HUES6 (cell line): ENCODE measurements around the gene TIGD6.

Experiments used
- H3K27ac ChIP-seq: 2 replicates; pipeline ENCODE4 v1.7.0; 2013; ENCODE audit warnings: low read depth, mild to moderate bottlenecking, low read length, inconsistent platforms
- H3K27me3 ChIP-seq: 2 replicates; pipeline ENCODE4 v1.6.1; 2013; ENCODE audit warnings: low read length; ENCODE audit not compliant: control insufficient read depth, insufficient read depth
- H3K36me3 ChIP-seq: 2 replicates; pipeline ENCODE4 v1.6.1; 2013; ENCODE audit warnings: low read length; ENCODE audit not compliant: control insufficient read depth, insufficient read depth
- H3K4me1 ChIP-seq: 2 replicates; pipeline ENCODE4 v1.6.1; 2013; ENCODE audit warnings: low read length; ENCODE audit not compliant: control insufficient read depth, insufficient read depth
- H3K4me3 ChIP-seq: 2 replicates; pipeline ENCODE4 v1.5.1; 2013; ENCODE audit warnings: low read depth, low read length
- H3K9ac ChIP-seq: one replicate; pipeline ENCODE4 v1.6.1; 2013; ENCODE audit warnings: mild to moderate bottlenecking, low read length
- H3K9me3 ChIP-seq: 2 replicates; pipeline ENCODE4 v1.6.1; 2013; ENCODE audit warnings: low read depth, low read length; ENCODE audit not compliant: control insufficient read depth, insufficient read depth

TIGD6 gene

DNA sequence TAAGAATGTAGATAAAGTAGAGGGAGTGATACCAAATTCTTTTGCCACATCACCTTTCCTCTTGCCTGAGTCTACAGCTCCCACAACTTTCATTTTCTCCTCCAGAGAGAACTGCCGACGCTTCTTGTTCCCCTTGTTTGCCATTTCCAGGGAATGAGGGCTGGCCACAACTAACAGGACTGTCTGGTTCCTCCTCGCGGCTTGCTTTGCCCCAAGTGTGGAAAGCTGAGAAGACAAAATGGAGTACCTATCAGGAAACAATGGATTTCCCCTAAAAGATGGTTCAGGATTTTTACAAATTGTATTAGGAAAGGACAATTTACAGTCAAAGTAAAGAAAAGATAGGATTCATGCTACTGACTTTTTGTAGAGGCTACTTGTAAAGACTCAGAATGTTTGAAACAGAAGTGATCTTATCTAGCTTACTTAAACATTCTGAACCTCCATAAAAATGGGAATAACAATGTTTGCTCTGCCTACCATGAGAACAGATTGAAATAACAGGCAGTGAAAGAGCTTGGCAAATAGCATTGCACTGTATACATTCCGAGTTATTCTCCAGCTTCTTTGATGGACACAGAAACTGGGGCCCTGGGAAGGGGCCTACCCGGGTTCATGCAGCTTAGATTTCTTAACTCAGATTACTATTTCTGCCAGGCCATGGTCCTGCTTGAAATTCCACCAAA is 4.1 kb downstream of the TIGD6 start:
- no peak overlapping the region for H3K9ac ChIP-seq
- no peak overlapping the region for H3K27ac ChIP-seq
- peaks cover 7% of the 10 kb centered on the region; the same call in 1 of the 2 replicates for H3K4me1 ChIP-seq
- H3K4me3 ChIP-seq = no peak overlapping the region
- H3K27me3 ChIP-seq = no peaks in the 10 kb centered on the region
- H3K9me3 ChIP-seq = no peaks in the 10 kb centered on the region
- peaks cover 8% of the 10 kb centered on the region; the same call in 1 of the 2 replicates for H3K36me3 ChIP-seq

DNA sequence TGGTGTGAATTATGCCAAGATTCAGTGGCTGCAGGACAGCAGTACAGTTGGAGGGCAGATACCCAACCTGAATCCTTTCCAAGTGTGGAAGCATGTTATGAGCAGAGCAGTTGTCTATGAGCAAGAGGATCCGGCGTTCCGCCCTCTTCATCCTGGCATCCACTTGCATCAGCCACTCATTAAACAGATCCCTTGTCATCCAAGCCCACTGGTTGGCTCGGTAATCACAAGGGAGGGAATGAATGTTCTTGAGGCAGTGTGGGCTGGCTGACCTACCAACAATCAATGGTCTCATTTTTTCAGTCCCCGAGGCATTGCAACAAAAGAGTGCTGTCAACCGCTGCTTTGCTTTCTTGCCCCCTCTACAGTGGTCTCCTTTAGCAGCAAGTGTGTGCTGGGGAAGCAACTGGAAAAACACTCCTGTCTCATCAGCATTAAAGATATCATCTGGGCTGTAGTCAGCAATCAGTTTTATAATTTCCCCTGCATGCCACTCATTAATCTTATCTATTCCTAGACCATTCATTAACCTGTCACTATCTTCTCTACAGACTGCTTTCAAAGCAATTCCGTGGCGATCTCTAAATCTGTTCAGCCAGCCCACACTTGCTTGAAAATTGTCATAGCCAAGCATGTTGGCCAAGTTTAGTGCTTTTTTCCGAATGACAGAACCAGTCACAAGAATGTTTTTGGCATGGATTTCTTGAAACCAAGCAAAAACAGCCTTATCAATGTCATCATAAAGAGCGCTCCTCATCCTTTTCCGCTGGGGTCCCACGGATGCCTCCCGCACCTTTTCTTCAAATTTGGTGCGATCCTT is 4.9 kb downstream of the TIGD6 start:
- peaks cover 7% of the 10 kb centered on the region; the same call in 1 of the 2 replicates for H3K4me1 ChIP-seq
- H3K9ac ChIP-seq = no peak overlapping the region
- no peak overlapping the region for H3K4me3 ChIP-seq
- H3K27ac ChIP-seq = no peak overlapping the region
- H3K9me3 ChIP-seq = no peaks in the 10 kb centered on the region
- no peaks in the 10 kb centered on the region for H3K27me3 ChIP-seq
- H3K36me3 ChIP-seq = peaks cover 8% of the 10 kb centered on the region; the same call in 1 of the 2 replicates

DNA sequence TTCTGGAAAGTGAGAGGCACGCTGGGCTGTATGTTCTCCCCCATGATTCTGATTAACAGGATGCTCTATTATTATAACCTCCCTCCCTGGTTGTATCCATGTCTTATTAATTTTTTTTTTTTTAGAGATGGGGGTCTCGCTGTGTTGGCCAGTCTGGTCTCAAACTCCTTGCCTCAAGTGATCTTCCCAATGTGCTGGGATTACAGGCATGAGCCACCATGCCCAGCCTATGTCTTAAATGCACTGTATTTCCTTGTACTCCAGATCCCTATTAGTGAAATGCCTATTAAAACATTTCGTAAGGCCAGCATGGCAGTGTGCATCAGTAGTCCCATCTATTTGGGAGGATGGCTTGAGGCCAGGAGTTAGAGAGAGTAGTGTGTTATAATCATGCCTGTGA is 7.0 kb downstream of the TIGD6 start:
- H3K9ac ChIP-seq = no peak overlapping the region
- H3K9me3 ChIP-seq = no peaks in the 10 kb centered on the region
- H3K4me1 ChIP-seq = no peaks in the 10 kb centered on the region
- no peak overlapping the region for H3K4me3 ChIP-seq
- no peaks in the 10 kb centered on the region for H3K27me3 ChIP-seq
- peaks cover 8% of the 10 kb centered on the region; the same call in 1 of the 2 replicates for H3K36me3 ChIP-seq
- no peak overlapping the region for H3K27ac ChIP-seq

DNA sequence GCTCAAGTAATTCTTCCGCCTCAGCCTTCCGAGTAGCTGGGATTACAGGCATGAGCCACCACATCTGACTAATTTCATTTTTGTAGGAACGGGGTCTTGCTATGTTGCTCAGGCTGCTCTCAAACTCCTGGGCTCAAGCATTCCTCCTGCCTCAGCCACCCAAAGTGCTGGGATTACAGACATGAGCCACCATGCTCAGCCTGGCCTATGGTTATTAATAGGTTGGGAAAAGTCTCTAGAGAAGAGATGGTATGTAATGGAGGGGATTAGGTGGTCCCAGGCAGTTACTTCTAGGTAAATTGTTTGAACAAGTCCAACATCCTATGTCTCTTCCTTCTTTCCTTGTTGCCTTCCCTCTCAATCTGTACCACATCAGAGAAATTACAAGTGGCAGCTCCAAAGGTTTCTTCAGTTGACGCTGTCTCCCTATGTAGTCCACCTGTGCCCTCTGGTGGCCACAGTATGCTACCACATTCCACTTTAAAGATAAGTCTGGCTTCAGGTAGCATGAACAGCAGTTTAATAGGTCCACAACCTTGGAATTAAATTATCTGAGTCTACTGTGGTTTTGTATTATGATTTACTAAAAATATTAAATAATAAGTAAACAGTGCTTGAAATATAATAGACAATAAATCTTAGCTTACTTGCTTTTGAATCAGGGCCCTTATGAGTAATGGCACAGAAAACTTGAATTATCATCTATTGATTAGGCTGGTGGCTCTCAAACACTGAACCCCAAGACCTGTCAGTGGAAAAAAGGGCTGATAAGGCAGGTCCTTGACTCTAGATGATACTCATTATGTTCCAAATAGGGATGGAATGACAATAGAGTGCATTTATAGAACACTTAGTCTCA is 9.7 kb downstream of the TIGD6 start:
- Histone ChIP-seq H3K9me3 (no peaks in the 10 kb centered on the region), H3K4me1 (no peaks in the 10 kb centered on the region), H3K9ac (no peak overlapping the region), H3K27me3 (no peaks in the 10 kb centered on the region), H3K27ac (no peak overlapping the region), H3K4me3 (no peak overlapping the region), H3K36me3 (peaks cover 8% of the 10 kb centered on the region; the same call in 1 of the 2 replicates)

DNA sequence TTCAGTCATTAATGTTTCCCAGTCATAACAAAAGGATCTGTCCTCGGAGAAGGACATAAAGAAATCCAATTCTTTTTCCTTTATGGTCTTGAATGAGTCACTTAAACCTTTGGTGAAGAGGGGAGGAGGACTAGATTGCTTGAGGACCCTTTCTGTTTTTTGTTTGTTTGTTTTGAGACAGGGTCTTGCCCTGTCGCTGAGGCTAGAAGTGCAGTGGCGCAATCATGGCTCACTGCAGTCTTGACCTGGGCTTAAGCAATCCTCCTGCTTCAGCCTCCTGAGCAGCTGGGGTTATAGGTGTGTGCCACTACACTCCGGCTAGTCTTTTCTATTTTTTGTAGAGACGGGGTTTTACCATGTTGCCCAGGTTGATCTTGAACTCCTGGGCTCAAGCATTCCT is 12.3 kb downstream of the TIGD6 start:
- Histone ChIP-seq H3K9ac (no peak overlapping the region), H3K4me3 (no peak overlapping the region), H3K27me3 (no peaks in the 10 kb centered on the region), H3K36me3 (no peaks in the 10 kb centered on the region), H3K9me3 (no peaks in the 10 kb centered on the region), H3K4me1 (no peaks in the 10 kb centered on the region), H3K27ac (no peak overlapping the region)

DNA sequence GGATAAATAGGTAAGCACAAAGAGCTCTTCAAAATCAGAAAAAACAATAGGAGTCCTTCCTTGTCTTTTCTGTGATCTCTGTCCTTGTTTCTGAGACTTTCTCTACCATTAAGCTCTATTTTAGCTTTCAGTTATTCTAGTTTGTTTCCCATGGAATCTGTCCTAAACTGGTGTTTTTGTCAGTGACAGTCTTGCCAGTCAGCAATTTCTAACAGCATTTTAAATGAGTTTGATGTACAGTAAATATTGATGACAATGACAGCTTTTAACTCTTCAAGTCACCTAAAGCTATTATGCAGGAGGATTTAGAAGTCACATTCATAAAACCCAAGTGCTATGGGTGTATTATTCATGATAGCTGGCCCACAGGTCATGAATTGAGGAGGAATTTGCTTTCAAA is 17.9 kb downstream of the TIGD6 start:
- Histone ChIP-seq H3K4me3 (no peak overlapping the region), H3K9ac (no peak overlapping the region), H3K36me3 (peaks cover 15% of the 10 kb centered on the region), H3K9me3 (no peaks in the 10 kb centered on the region), H3K4me1 (no peaks in the 10 kb centered on the region), H3K27me3 (no peaks in the 10 kb centered on the region), H3K27ac (no peak overlapping the region)

DNA sequence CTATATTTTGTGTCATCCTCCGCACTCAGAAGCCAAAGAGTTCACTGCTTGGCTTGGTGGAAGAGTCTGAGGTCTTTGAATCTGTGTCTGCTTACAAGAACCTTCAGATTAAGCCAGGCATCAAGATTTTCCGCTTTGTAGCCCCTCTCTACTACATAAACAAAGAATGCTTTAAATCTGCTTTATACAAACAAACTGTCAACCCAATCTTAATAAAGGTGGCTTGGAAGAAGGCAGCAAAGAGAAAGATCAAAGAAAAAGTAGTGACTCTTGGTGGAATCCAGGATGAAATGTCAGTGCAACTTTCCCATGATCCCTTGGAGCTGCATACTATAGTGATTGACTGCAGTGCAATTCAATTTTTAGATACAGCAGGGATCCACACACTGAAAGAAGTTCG is 19.2 kb downstream of the TIGD6 start:
- H3K4me3 ChIP-seq = no peak overlapping the region
- H3K27me3 ChIP-seq = no peaks in the 10 kb centered on the region
- H3K36me3 ChIP-seq = peaks cover 15% of the 10 kb centered on the region
- no peak overlapping the region for H3K9ac ChIP-seq
- no peak overlapping the region for H3K27ac ChIP-seq
- no peaks in the 10 kb centered on the region for H3K9me3 ChIP-seq
- no peaks in the 10 kb centered on the region for H3K4me1 ChIP-seq

DNA sequence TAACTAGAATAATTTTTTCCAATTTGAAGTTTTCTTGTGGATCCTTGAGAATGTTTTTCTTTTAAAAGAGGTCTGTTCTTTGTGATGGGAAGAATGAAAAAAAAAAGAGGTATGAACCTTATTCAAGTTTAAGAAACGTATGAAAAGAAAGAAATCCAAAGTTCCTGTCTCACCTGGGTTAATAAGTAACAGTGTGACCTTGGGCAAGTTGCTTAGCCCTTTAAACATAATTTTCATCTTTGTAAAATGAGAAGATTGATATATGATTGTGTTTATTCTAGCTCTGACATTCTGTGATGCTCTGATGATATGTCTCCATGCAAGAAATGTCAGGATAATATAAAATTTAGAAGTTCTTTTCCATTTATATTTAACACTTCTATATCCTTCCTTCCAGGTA is 20.6 kb downstream of the TIGD6 start:
- Histone ChIP-seq H3K9ac (no peak overlapping the region), H3K9me3 (no peaks in the 10 kb centered on the region), H3K27me3 (no peaks in the 10 kb centered on the region), H3K27ac (no peak overlapping the region), H3K4me1 (no peaks in the 10 kb centered on the region), H3K36me3 (peaks cover 15% of the 10 kb centered on the region), H3K4me3 (no peak overlapping the region)

DNA sequence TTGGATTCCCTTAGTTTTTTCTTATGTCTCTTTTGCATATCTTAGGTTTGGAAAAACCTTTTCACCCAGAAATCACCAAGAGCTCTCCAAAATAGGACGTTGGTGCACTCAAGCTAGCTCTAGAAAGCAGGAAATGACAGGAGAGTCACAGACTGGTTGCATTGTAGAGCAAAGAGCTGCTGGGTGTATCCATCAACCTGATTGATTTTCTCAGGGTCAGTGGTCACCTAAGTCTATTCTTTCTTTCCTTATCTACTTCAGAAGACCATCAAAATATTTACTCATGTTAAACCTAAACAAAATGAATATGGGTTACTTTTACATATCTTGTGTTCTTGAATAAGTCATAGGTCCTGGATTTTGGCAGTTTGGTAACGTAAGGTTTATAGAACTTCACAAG is 25.0 kb downstream of the TIGD6 start:
- Histone ChIP-seq H3K4me1 (no peaks in the 10 kb centered on the region), H3K36me3 (peaks cover 11% of the 10 kb centered on the region), H3K9ac (no peak overlapping the region), H3K9me3 (no peaks in the 10 kb centered on the region), H3K27ac (no peak overlapping the region), H3K4me3 (no peak overlapping the region), H3K27me3 (no peaks in the 10 kb centered on the region)

DNA sequence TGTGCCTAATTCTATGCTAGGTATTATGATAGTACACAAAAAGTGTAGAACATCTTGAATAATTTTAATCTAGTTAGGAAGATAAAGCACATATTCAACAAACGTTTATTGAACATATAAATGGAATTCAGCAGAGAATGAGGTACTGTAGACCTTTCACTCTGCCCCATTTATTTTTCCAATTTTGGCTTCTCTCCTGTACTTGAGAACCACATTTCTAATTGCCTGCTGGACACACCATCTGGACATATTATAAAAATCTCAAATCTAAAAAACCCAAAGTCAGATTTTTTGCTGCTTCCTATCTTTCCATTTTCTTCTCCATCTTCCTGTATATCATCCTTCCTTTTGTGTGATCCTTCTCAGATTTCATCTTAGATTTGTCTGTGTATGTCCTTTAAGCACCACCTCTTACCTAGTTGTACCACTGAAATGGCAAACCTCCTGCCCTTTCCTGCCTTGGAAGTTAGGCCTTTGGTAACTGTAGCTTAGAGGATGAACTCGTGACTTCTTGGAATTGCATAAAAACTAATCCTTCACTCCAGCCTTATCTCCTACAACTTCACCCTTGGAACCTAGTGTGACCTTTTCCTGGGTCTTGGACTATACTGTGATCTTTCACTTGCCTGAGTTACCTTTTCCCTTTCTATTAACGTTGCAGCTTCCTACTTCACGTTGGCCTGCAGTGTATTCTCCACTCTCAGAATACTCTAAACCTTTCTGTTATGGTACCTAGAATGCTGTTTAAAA is 31.1 kb downstream of the TIGD6 start:
- Histone ChIP-seq H3K27ac (no peak overlapping the region), H3K36me3 (no peaks in the 10 kb centered on the region), H3K9ac (no peak overlapping the region), H3K9me3 (no peaks in the 10 kb centered on the region), H3K4me1 (no peaks in the 10 kb centered on the region), H3K27me3 (no peaks in the 10 kb centered on the region), H3K4me3 (no peak overlapping the region)
